SIG-M5 treated with dmso at 0.1 percent for 504 hours (cell line): ENCODE measurements around the gene RCSD1.

Source experiments
- DNase-seq: peaks from one replicate; lab custom pipeline; 2025; ENCODE audit not compliant: unreplicated experiment; lab: John Stamatoyannopoulos, UW

RCSD1 gene

DNA sequence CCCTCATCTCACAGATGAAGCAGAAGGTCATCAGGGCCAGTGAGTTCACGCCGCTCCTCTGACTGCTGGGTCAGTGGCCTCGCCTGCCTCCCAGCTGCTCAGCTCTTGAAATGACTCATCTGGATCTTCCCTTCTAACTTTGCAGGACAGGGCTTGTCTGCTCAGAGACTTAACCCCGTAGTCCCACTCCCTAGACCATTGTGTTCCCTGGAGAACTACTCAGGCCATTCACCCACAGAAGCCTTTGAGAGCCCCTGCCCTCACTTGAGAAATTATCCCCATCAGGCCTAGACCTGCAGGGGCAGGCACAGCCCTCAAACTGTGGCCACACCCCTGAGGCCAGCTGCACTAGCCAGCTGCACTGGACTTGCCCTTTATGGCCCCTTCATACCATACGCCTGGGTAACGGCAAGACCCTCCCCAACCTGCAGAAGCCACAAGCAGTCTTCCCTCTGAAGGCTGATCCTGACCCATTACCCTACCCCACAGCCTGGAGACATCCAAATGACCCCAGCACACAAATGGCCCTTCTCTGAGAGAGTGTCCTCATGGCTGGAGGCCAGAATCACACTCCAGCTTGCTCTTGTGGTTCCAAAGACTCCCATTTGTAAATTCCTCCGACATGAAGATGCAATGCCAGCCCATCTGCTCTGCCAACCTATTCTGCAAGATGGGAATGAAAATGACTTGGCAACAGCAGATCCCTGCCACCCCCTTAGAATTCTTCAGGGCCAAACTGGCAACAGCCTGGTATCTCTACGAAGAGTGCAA is 33.2 kb downstream of the RCSD1 start:
- DNase-seq = no peak

DNA sequence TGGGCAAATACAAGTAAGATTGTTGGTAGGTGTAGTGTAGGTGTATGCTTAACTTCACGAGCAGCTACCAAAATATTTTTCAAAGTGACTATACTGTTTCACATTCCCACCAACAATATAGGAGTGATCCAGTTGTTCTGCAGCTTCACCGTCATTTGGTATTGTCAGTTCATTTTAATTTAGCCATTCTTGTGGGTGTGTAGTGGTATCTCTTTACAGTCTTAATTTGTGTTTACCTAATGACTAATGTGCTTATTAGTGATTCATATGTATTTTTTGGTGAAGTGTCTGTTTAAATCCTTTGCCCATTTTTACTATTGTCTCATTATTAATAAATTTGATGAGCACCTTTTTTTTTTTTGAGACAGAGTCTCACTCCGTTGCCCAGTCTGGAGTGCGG is 35.4 kb downstream of the RCSD1 start:
- DNase-seq = no peak

DNA sequence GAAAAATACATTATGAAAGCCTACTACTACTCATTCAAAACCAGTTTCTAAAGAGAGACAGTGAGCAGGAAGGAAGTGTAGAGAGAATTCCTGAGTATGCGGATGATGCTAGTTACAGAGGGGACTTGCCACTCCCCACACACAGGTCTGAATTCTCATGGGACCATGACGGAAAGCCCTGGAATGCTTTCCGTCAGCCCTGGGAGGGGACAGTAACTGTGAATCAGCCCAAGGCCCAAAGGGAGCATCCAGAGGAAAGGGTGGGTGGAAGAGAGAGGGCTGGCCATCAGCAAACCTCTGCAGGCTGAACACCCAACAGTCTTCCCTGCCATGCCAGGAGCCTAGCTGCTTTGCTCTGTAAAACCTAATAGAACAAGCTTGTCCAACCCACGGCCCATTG is 36.4 kb downstream of the RCSD1 start:
- DNase-seq = no peak

DNA sequence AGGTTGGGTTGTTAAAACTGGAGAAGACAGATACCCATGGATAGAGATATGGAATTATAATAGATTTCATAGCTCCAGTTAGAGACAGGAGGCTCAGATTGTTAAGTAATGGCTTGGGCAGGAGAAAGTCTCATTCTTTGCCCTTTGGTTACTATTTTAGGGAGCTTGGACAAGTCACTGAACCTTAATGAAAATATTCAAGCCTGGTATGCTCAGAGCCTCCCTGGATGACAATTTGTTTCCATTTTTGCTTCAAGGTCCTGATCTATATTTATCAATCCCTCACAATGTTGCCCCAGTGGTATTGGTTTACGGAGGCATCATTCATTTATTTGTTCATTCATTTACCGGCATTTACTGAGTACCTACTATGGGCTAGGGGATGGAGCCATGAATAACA is 37.5 kb downstream of the RCSD1 start:
- DNase-seq = no peak

DNA sequence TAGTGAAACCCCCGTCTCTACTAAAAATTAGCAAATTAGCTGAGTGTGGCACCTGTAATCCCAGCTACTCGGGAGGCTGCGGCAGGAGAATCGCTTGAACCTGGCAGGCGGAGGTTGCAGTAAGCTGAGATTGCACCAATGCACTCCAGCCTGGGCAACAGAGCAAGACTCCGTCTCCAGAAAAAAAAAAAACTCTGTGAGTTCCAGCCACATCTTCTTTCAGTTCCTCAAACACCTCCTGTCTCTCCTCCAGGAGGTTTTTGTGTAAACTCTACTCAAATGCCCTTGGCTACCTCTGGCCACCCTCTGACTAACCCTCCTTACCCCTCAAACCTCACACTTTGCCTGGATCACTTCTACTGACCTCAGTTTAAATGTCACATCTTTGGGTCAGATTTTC is 38.1 kb downstream of the RCSD1 start:
- peak; percentile 26 for DNase-seq

DNA sequence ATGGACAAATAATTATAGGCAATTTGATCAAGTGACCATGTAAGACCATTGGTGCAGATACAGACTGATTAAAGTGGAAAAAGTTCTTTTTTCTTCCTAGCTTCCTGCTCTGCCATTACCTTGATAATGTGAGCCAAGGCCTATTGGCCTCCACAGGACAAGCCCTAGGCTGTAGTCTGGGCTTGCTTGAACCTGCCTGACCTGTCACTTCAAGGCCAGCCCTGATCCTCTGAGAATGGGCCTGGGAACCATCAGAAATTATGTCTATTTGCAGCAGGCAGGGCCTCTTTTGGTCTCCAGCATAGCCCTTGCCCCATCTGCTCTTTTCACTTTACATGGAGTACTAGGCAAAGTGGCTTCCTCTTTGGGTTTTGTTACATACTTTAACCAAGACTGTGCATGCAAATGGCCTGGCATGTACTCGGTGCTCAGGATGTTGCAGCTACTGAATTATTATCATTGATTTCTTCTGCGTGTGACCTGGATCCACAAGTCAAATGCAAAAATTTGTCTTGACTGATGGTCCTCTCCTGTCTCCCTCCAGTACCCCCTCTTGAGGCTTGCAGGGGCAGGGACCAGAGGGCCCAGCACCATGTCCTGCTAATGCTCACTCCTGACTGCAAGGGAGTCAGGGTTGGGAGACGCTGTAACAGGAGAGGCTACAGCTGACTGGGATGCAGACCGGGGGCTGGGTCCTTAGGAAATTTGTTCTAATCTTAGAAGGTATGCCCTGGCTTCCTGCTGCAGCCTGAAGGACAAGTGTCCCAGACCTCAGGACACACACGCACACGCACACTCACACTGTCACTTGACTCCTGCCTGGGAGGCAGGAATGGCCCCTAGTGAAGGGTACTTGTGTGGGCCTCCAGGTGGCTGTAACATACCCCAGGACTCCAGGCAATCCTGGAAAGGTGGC is 39.4 kb downstream of the RCSD1 start:
- no peak for DNase-seq

DNA sequence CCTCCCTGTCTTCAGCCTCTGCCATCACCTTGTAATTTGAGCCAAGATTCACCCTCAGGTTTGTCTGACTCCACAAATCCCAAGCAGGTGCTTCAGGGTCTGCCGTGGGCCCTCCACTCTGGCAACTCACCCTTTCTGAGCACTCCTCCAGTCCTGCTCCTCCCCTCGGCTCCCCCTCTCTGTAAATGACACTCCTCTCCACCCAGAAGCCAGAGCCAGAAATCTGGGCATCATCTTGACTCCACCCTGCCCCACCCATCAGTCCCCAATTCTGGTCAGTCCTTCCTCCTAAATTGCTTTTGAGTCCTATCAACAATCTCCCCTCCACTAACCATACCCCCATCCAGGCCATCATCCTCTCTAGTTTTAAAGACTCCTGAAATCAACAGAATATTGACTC is 40.5 kb downstream of the RCSD1 start:
- no peak for DNase-seq

DNA sequence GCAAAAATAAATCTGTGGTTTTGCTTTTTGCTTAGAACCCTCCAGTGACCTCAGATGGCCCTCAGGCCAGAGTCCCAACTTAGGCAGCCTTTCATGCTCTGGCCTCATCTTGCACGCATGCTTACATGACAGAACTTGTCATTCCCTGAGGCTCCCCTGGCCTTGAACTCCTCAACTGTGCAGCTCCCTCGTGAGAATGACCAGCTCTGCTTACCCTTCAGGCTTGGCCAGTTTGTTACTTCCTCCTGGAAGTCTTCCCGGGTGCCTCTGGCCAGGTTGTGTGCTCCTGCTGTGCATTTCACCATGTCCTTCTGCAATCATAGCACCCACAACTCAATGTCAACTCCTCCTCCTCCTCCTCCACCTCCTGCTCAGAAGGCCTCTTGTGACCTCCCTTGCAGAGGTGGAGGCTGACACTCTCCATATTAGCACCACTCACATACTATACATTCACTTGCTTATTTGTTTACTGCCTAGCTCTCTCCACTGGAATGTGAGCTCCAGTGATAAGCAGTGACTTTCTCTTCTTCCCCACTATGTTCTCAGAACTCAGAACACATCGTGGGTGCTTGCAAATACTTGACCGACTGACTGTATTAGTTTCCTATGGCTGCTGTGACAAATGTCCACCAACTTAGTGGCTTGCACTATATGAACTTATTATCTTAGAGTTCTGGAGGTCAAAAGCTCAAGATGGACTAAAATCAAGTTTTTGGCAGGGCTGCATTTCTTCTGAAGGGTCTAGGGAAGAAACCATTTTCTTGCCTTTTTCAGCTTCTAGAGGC is 41.9 kb downstream of the RCSD1 start:
- DNase-seq = no peak

DNA sequence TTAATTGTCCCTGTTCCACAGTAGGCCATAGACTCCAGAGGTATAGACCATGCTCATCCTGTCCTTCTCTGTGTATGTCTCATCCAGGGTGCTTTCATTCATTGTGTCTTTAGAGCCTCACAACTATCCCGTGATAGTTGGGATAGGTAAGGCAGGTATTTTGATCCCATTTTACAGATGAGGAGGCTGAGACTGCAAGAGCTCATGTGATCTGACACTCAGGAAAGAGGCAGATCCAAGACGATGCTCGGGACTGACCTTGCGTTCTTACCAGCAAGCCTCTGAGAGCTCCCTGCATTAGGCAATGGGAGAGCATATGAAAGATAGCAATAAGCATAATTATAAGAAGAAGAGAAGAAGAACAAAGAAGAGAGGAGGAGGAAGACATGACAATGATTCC is 42.8 kb downstream of the RCSD1 start:
- DNase-seq = no peak

DNA sequence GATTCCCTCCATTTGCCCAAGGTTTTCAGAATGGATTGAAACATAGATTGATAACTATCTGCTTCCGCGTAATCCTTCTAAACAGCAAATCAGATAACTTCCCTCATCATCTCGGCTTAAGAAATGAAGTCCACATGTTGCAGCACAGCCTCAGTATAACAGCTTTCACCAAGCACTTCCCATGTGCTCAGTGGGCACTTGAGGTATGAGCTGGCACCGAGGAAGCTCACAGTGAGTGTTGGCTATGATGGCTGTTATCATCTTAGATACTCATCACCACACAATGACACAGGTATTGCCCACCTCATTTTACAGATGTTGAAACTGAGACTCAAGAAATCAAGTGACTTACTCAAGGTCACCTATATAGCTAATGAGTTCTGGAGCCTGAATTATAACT is 43.2 kb downstream of the RCSD1 start:
- DNase-seq = no peak

DNA sequence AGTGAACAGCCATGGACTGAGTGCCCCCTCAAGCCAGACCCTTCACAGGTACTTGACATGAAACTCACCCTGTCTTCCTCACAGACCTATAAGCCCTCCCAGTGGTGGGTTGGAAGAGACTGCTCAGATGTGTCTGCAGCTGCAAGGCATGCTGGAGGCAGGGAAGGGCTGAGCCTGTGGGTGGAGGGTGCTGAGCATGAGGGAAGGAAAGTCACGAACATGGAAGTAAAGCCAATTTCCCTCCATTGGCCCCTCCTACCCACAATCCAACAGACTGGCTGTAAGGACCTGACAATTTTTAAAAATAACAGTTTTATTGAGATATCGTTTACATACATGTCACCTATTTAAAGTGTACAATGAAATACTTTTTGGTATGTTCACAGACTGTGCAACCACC is 44.1 kb downstream of the RCSD1 start:
- DNase-seq = no peak

DNA sequence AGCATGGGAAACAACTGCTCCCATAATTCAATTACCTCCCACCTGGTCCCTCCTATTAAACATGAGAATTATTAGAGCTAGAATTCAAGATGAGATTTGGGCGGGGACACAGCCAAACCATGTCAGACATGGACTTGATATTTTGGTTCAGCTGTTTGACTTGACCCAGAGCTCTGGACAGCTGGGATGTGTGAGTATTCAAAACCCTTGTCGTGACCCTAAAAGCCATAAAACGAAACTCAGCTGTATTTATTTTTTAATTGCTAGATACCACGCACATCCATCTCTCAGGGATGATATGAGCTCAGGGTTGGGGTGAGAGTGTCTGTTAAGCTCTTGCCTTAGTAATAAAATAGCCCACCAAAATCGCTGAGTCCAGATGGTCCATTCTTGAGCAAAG is 45.4 kb downstream of the RCSD1 start:
- no peak for DNase-seq

DNA sequence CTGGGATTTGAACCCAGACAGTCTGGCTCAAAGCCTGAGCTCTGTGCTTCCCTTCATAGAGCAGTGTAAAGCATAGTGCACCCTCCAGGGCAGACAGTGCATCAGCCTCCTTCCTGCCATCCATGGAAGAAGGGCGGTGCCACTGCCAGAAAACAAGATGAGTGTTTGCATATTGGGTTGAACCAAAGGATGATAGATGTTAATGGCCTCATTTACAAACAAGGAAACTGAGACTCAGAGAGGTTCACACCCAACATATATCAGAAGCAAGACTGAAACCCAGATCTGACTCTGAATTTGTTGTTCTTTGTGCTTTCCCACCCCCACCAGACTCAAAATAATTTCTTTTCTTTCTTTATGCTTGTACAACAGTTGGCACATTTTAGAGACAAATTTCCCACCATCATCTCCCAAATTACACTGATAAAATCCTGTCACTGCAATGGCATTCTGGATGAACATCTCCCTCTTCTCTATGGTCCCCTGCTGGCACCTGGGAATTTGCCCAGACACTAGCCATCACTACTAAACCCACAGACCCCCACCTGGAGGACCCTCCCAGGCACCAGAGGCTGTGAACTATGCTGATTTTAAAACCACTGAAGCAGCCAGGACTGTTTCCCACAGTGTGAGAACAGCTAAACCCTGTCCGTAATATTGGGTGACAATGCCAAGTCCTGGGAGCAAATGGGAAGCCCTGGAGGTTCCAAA is 46.3 kb downstream of the RCSD1 start:
- no peak for DNase-seq

DNA sequence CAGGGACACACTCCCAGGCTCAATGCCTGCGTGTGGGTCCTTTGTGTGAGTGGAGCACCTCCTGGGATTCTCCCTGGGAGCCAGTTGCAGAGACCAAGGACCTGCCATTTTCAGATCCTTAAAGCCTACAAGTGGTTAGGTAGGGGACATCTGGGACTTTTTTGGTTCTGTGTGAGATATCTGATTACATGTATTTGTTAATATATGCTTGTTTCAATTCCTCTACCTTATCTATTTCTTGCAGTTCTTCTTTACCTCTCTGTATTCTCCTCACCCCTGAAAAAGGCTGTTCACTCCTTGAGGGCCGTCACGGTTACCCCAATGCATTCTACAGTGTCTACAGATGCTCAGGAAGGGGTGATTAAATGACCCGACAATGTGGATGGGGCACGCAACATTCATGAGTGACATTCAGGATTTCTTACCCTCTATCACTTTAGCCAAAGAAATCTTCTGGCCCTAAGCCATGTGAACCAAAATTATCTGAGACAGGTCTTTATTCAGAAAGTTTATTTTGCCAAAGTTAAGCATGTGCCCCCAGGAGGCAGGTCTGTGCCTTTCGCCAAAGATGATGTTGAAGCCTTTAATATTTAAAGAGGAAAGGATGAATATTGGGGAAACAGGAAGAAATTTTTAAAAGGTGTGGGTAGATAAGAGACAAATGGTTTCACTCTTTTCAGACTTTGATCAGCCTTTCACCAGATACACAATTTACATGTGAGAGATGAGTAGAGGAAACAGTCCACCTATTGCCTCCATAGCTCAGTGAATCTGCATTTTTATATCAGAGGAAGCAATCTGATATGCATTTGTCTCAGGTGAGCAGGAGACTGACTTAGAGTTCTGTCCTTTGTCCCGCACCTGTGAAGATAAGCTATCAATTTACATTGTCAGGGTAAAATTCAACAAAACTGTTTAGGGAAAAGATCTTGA is 47.1 kb downstream of the RCSD1 start:
- DNase-seq = no peak

DNA sequence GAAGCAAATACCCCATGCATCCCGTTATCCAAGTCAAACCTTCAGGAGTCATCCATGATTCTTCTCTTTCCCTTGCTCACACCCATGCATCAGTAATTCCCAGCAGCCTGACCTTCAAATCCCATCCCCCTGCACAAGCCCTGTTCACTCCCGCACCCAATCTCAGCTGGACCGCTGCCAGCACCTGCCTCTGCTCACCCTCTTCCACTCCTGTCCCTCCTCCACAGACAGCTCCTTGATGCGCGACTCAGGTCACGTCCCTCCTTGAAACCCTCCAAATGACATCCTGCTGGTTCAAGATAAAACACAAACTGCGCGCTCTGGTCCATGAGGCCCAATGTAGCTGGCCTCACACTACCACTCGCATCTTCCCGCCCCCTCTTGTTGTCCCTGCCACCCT is 48.4 kb downstream of the RCSD1 start:
- no peak for DNase-seq

DNA sequence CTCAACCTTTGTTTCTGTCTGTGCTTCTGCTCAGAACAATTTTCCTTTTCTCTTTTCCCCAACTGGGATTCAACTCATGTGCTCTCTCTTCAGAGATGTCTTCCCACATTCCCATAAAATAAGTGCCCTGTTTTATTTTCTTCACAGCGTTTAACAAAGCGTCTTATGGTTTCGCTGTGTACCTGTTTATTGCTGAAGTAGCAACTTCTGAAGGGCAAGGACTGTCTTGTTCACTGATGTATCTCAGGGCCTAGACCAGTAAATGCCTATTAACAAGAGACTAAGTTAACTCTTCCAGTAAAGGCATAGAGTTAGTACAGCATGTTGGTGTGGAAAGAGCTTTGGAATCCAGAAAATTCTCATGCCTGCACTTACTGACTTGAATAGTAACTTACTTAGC is 48.8 kb downstream of the RCSD1 start:
- no peak for DNase-seq

DNA sequence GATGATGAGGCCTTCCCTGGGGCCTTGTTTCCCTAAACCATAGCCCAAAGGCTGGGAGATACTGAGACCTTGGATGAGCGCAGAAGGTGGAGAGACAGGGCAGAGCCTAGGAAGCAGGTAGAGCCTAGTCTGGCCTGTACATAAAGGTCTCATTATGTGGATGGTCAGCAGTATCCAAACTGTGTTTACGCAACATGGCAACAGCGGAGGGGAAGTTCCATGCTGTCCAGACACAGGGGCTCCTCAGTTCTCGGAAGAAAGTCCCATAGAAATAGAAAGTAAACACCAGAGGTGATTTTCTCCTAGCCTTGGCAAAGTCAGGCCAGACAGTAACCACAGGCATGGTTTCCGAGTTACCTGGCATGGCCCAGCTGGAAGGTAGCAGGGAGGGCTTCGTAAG is 49.7 kb downstream of the RCSD1 start:
- DNase-seq = no peak

DNA sequence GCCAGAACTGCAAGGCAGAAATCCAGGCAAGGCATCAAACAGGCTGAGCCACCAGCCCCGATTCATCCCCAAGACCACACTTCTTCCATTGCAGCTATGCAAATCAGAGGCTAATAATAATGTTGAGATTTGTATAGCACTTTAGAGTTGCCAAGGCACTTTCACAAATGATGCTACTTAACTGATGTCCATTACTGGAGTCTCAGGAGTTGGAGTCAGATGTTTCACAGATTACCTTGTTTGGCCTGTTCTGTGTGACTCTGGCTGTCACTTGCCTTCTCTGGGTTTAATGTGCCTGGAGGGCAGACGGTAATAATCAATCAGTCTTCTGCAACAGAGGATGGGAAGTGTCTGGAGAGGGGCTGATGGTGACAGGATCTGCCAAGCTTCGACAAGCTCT is 51.0 kb downstream of the RCSD1 start:
- no peak for DNase-seq

DNA sequence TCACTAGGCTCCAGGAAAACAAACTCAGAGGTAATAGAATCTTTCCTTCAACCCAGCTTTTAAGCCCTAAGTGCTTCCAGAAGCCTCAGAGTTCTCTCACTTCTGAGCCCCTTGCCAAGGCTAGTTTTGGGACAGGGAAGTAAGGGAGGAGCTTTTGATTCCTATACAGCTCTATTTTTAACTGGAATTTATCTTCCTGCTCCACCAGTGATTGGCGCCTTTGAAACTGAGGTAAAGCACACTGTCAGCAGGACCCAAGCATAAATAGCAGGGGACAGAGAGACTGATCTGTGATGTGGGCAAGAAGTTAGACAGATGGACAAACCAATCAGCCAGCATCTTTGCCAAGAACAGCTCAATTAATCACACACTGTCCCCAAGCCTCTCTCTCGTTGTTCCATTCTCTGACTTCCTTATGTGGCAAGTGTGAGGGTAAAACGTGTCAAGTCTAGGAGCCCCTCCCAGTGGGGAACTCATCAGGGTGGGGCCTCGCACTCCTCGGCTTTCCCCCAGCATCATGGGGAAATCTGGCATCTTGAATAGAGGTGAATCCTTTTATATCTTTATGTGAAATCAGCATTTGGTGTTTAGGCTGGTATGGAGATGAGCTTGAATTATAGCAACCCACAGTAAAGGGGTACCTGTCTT is 51.5 kb downstream of the RCSD1 start:
- no peak for DNase-seq
